ENCODE data around the gene MACROD2.
"Not testable (repeated sequence)": the region's sequence is repeated elsewhere in the genome, so short reads cannot be mapped to it uniquely, and the experiment has no call there.

The MACROD2 gene

GRCh38 chr20:15339264-15339663 is 1343.9 kb downstream of the MACROD2 start:
- no peak for DNase-seq (ENCODE audit: low read depth in 2 of 2)

- DNase-seq (ENCODE audit: low read depth in 2 of 2), result no peak
Measured at GRCh38 chr20:15342991-15343523, 1347.7 kb downstream of the MACROD2 start.

- no peak for DNase-seq (ENCODE audit: low read depth in 2 of 2)
Measured at GRCh38 chr20:15345287-15345686, 1350.0 kb downstream of the MACROD2 start.

- no peak for DNase-seq (ENCODE audit: low read depth in 2 of 2)
Measured at GRCh38 chr20:15346657-15347280, 1351.5 kb downstream of the MACROD2 start.

GRCh38 chr20:15359056-15359455 is 1363.7 kb downstream of the MACROD2 start:
- DNase-seq (ENCODE audit: low read depth in 2 of 2), result no peak

- DNase-seq (ENCODE audit: low read depth in 2 of 2), result no peak
Measured at GRCh38 chr20:15362849-15363248, 1367.5 kb downstream of the MACROD2 start.

- no peak for DNase-seq (ENCODE audit: low read depth in 2 of 2)
Measured at GRCh38 chr20:15364781-15365180, 1369.5 kb downstream of the MACROD2 start.

- DNase-seq (ENCODE audit: low read depth in 2 of 2), result no peak
Measured at GRCh38 chr20:15370370-15370769, 1375.1 kb downstream of the MACROD2 start.

GRCh38 chr20:15374682-15375081 is 1379.4 kb downstream of the MACROD2 start:
- no peak for DNase-seq (ENCODE audit: low read depth in 2 of 2)

GRCh38 chr20:15375836-15376235 is 1380.5 kb downstream of the MACROD2 start:
- DNase-seq (ENCODE audit: low read depth in 2 of 2), result no peak

GRCh38 chr20:15377603-15378002 is 1382.3 kb downstream of the MACROD2 start:
- DNase-seq (ENCODE audit: low read depth in 2 of 2), result not testable (repeated sequence)

- DNase-seq (ENCODE audit: low read depth in 2 of 2), result no peak
Measured at GRCh38 chr20:15378151-15378550, 1382.8 kb downstream of the MACROD2 start.

GRCh38 chr20:15379681-15380296 is 1384.5 kb downstream of the MACROD2 start:
- no peak for DNase-seq (ENCODE audit: low read depth in 2 of 2)

- no peak for DNase-seq (ENCODE audit: low read depth in 2 of 2)
Measured at GRCh38 chr20:15380770-15381169, 1385.5 kb downstream of the MACROD2 start.

- no peak for DNase-seq (ENCODE audit: low read depth in 2 of 2)
Measured at GRCh38 chr20:15387228-15387627, 1391.9 kb downstream of the MACROD2 start.

- no peak for DNase-seq (ENCODE audit: low read depth in 2 of 2)
Measured at GRCh38 chr20:15395457-15395856, 1400.1 kb downstream of the MACROD2 start.

GRCh38 chr20:15396026-15396425 is 1400.7 kb downstream of the MACROD2 start:
- no peak for DNase-seq (ENCODE audit: low read depth in 2 of 2)

GRCh38 chr20:15396900-15397299 is 1401.6 kb downstream of the MACROD2 start:
- DNase-seq (ENCODE audit: low read depth in 2 of 2), result no peak

GRCh38 chr20:15399781-15400180 is 1404.5 kb downstream of the MACROD2 start:
- DNase-seq (ENCODE audit: low read depth in 2 of 2), result no peak

- DNase-seq (ENCODE audit: low read depth in 2 of 2), result no peak
Measured at GRCh38 chr20:15406072-15406471, 1410.8 kb downstream of the MACROD2 start.

- DNase-seq (ENCODE audit: low read depth in 2 of 2), result no peak
Measured at GRCh38 chr20:15411781-15412180, 1416.5 kb downstream of the MACROD2 start.

- DNase-seq (ENCODE audit: low read depth in 2 of 2), result no peak
Measured at GRCh38 chr20:15415908-15416307, 1420.6 kb downstream of the MACROD2 start.

- no peak for DNase-seq (ENCODE audit: low read depth in 2 of 2)
Measured at GRCh38 chr20:15419856-15420255, 1424.5 kb downstream of the MACROD2 start.
